Measurements from ENCODE around the gene MAP3K9. TPM values are rescaled to one million over a fixed set of nuclear protein-coding genes. Genes with fewer than 3 reads are reported as not detected.

The MAP3K9 gene
- total and polyA plus RNA-seq, 2 of the 8 experiments (the other 6 are each of a cell fraction or from before 2014, with no cell fraction given) = 9.8 to 24.7 TPM

DNA sequence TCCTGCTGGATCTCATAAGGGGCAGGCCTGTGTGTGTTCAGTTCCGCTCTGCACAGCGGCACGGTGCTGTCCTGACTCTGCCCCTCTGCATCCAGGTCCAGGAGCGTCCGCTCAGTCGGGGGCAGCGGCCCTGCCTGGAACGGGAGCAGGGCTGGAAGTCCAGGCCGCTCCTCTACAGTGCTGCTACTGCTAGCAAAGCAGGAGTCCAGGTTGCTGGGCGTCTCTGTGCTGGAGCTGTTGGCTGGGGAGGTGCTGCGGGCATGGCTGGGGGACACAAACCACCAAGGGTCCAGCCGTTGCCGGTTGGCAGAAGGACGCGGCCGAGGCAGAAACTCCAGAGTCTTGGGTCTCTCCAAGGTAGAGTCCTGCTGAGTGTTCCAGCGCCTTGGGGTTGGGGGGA lies 78.9 kb downstream of the MAP3K9 start:
- Histone ChIP-seq H2AK5ac (ENCODE audit: low read depth, low read length) (no peak overlapping the region), H3K14ac (ENCODE audit: insufficient read length) (no peak overlapping the region), H2BK5ac (ENCODE audit: low read depth, low read length) (no peak overlapping the region), H3K23me2 (ENCODE audit: low read depth, low read length) (no peaks in the 10 kb centered on the region), H3K79me2 (ENCODE audit: control insufficient read depth in 1 of 2, insufficient read depth in 2 of 2, low read length in 2 of 2) (no peaks in the 10 kb centered on the region), H2BK20ac (ENCODE audit: low read length) (no peak overlapping the region), H3K9me3 (ENCODE audit: insufficient read depth in 2 of 2, low read depth in 1 of 2, low read length in 1 of 2) (no peaks in the 10 kb centered on the region), H3K27ac (ENCODE audit: low read depth, low read length) (no peak overlapping the region), H2BK15ac (ENCODE audit: low read length) (no peak overlapping the region), H3K18ac (ENCODE audit: extremely low read depth, low read length) (no peak overlapping the region), H2AFZ (ENCODE audit: low read length) (no peak overlapping the region), H3K56ac (replicated peaks; ENCODE audit: insufficient read length, low read depth, low read length) (no peak overlapping the region), H3K9ac (replicated peaks in 1 of 4; ENCODE audit: extremely low read depth in 1 of 4, low read depth in 3 of 4, low read length in 3 of 4) (no peak overlapping the region), H4K20me1 (replicated peaks in 1 of 2; ENCODE audit: control insufficient read depth in 1 of 2, insufficient read depth in 2 of 2, low read length in 2 of 2) (peaks cover 0 to 2% of the 10 kb centered on the region in 2 experiments), H3K36me3 (ENCODE audit: control insufficient read depth in 2 of 4, insufficient read depth in 4 of 4, low read length in 3 of 4) (peaks cover 8 to 40% (median 36%) of the 10 kb centered on the region in 4 experiments; a peak in 7 of 8 replicates), H4K91ac (replicated peaks; ENCODE audit: insufficient read length, low read length) (no peak overlapping the region), H4K8ac (ENCODE audit: extremely low read depth, insufficient read depth, low read length) (no peak overlapping the region), H3K27me3 (replicated peaks in 1 of 4; ENCODE audit: control insufficient read depth in 3 of 4, extremely low read depth in 1 of 4, insufficient read depth in 3 of 4, low read length in 3 of 4) (no peaks in the 10 kb centered on the region), H2BK12ac (ENCODE audit: low read depth, low read length) (no peak overlapping the region), H3K4me1 (replicated peaks in 1 of 4; ENCODE audit: control insufficient read depth in 3 of 4, insufficient read depth in 4 of 4, low read length in 3 of 4) (no peaks in the 10 kb centered on the region), H3K79me1 (ENCODE audit: low read depth, low read length) (no peaks in the 10 kb centered on the region), H4K5ac (ENCODE audit: insufficient read length, low read depth, low read length) (no peak overlapping the region), H3K4me3 (ENCODE audit: extremely low read depth in 1 of 4, insufficient read depth in 2 of 4, low read depth in 3 of 4, low read length in 4 of 4) (no peak overlapping the region), H3K23ac (ENCODE audit: insufficient read length) (no peak overlapping the region), H2BK120ac (replicated peaks; ENCODE audit: low read depth, low read length) (no peak overlapping the region), H3K4me2 (ENCODE audit: insufficient read depth in 1 of 2, low read depth in 2 of 2, low read length in 2 of 2) (no peak overlapping the region), H3K4ac (replicated peaks; ENCODE audit: insufficient read length, low read depth, low read length) (no peak overlapping the region)
- 94% methylated on average over 17 of the region's 17 CpGs; no CpG with 5 or more reads in 1 of the 2 experiments for WGBS, 2 experiments (ENCODE audit: extremely low coverage in 1 of 2, insufficient coverage in 1 of 2, insufficient read length in 1 of 2, insufficient replicate concordance in 2 of 2, low coverage in 1 of 2, low lambda C conversion rate in 2 of 2, missing lambda C conversion rate in 1 of 2)
- FAIRE-seq (no peak), DNase-seq (ENCODE audit: low read depth in 1 of 2, low spot score in 2 of 2) (no peak)
- CTCF ChIA-PET (ENCODE audit: partially characterized antibody) = interaction anchor here (1.6 kb wide), 1 partner anchor 8 kb away, joined by 3 read pairs; no protein-coding TSS in a partner anchor
- POLR2A ChIA-PET (ENCODE audit: partially characterized antibody) = no interaction called here
- no peak for TF ChIP-seq RXRA (IDR thresholded peaks at IDR 0.05; ENCODE audit: insufficient read depth, low read depth, low read length)

All from H1 (cell line).